Peyer's patch (tissue), 4 donors: Measurements from ENCODE around the gene RERE. TPM values are rescaled to one million over a fixed set of nuclear protein-coding genes. Genes with fewer than 3 reads are reported as not detected.
"Not testable (repeated sequence)": the region's sequence is repeated elsewhere in the genome, so short reads cannot be mapped to it uniquely, and the experiment has no call there.

Source experiments
- DNase-seq, 3 donors: peaks; one replicate each; pipeline ENCODE4 v3.0.0-alpha.2; 2017 to 2019
- H3K27ac ChIP-seq, 4 donors: fragments of 200-600 bp; sonication (generic); one replicate each; pipeline ENCODE4 v1.5.1; 2016 to 2019
- H3K27me3 ChIP-seq, 2 donors: fragments of 200-600 bp; sonication (generic); one replicate each; pipeline ENCODE4 v1.5.1; 2019
- H3K36me3 ChIP-seq, 3 donors: fragments of 200-600 bp; sonication (generic); one replicate each; pipeline ENCODE4 v1.5.1; 2016 to 2019
- H3K4me1 ChIP-seq, 4 donors: fragments of 200-600 bp; sonication (generic); one replicate each; pipeline ENCODE4 v1.5.1; 2016 to 2019
- H3K4me3 ChIP-seq, 4 donors: fragments of 200-600 bp; sonication (generic); 1 replicate in 3 of 4; 2 replicates in 1 of 4; pipeline ENCODE4 v1.5.1; 2016 to 2019; ENCODE audit warnings: mild to moderate bottlenecking in 1 of 4
- H3K9me3 ChIP-seq, 4 donors: fragments of 200-600 bp; sonication (generic); one replicate each; pipeline ENCODE4 v1.5.1; 2016 to 2019; ENCODE audit warnings: mild to moderate bottlenecking in 1 of 4
- POLR2A ChIP-seq, 2 donors: fragments of 450-650 bp; IDR thresholded peaks; one replicate each; pipeline ENCODE4 v1.5.1; 2017; ENCODE audit warnings: antibody characterized with exemption in 2 of 2, mild to moderate bottlenecking in 2 of 2, moderate library complexity in 2 of 2
- total RNA-seq, 4 donors: library from RNA; depleted of rRNA; stranded (reverse); fragments of >200 nt; gene quantifications; one replicate each; pipeline ENCODE4 v1.1.0, GENCODE V29; 2016
- TF ChIP-seq, protein P1 (sequence below), 6 experiments: fragments of 450-650 bp in 4 of 6; fragments of 200-600 bp in 2 of 6; sonication (generic) in 1 of 6; IDR thresholded peaks; one replicate each; pipeline ENCODE4 v1.5.1; 2017 to 2019; ENCODE audit warnings: antibody characterized with exemption in 6 of 6, mild to moderate bottlenecking in 3 of 6, moderate library complexity in 1 of 6

RERE gene
- total RNA-seq, 4 donors from 2014 or later: 98.5 to 528 (median 110) TPM

- peaks cover 0 to under 1% (median 0%) of the 10 kb centered on the region in 4 donors for H3K4me1 ChIP-seq
- peaks cover 0 to 3% (median 0%) of the 10 kb centered on the region in 4 donors for H3K9me3 ChIP-seq
- H3K36me3 ChIP-seq: no peaks in the 10 kb centered on the region
- no peaks in the 10 kb centered on the region for H3K27me3 ChIP-seq
- TF ChIP-seq POLR2A (IDR thresholded peaks at IDR 0.05): no peak
- TF ChIP-seq, protein P1, sequence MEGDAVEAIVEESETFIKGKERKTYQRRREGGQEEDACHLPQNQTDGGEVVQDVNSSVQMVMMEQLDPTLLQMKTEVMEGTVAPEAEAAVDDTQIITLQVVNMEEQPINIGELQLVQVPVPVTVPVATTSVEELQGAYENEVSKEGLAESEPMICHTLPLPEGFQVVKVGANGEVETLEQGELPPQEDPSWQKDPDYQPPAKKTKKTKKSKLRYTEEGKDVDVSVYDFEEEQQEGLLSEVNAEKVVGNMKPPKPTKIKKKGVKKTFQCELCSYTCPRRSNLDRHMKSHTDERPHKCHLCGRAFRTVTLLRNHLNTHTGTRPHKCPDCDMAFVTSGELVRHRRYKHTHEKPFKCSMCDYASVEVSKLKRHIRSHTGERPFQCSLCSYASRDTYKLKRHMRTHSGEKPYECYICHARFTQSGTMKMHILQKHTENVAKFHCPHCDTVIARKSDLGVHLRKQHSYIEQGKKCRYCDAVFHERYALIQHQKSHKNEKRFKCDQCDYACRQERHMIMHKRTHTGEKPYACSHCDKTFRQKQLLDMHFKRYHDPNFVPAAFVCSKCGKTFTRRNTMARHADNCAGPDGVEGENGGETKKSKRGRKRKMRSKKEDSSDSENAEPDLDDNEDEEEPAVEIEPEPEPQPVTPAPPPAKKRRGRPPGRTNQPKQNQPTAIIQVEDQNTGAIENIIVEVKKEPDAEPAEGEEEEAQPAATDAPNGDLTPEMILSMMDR (IDR thresholded peaks at IDR 0.05): no peak
- H3K4me3 ChIP-seq: no peak overlapping the region
- DNase-seq: no peak
- no peak overlapping the region for H3K27ac ChIP-seq
Observed at GRCh38 chr1:8736927-8737326, 80.5 kb downstream of the RERE start.

- TF ChIP-seq POLR2A (IDR thresholded peaks at IDR 0.05): no peak
- TF ChIP-seq, protein P1 (IDR thresholded peaks at IDR 0.05): no peak
- DNase-seq: no peak
Observed at GRCh38 chr1:8733484-8733883, 84.0 kb downstream of the RERE start.

DNA sequence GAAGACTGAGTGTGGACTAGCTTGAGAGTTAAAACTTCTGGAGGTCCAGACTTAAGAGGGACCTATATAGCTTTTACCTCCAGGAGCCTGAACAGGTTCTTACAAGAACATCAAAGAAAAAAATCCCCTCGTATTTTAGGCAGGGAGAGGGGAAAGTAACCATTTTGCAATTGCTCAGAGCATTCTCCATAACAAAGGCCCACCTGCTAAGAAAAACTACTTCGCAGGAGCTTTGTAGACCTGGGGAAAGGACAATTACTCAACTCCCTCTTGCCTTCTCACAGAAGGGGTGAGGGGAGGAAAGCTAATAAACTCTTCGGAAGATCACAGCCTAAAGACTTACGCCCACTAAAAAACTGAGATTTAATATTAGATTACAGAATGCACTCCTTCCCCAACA lies 86.3 kb downstream of the RERE start:
- H3K27ac ChIP-seq: no peak overlapping the region
- no peaks in the 10 kb centered on the region for H3K9me3 ChIP-seq
- no peak overlapping the region for H3K4me3 ChIP-seq
- peaks cover 0 to 8% (median 0%) of the 10 kb centered on the region in 4 donors for H3K4me1 ChIP-seq
- TF ChIP-seq, protein P1 (IDR thresholded peaks at IDR 0.05): no peak
- no peak for TF ChIP-seq POLR2A (IDR thresholded peaks at IDR 0.05)
- no peaks in the 10 kb centered on the region for H3K27me3 ChIP-seq
- no peaks in the 10 kb centered on the region for H3K36me3 ChIP-seq
- no peak for DNase-seq

More at GRCh38 chr1:8733484-8733883, 84.0 kb downstream of the RERE start:
- H3K27ac ChIP-seq: no peak overlapping the region
- no peaks in the 10 kb centered on the region for H3K9me3 ChIP-seq
- H3K4me3 ChIP-seq: no peak overlapping the region
- H3K27me3 ChIP-seq: no peaks in the 10 kb centered on the region
- H3K4me1 ChIP-seq: peaks cover 0 to under 1% (median 0%) of the 10 kb centered on the region in 4 donors
- H3K36me3 ChIP-seq: no peaks in the 10 kb centered on the region

GRCh38 chr1:8728464-8728863 lies 89.0 kb downstream of the RERE start:
- H3K36me3 ChIP-seq: no peaks in the 10 kb centered on the region
- peaks cover 0 to 8% (median 0%) of the 10 kb centered on the region in 4 donors for H3K4me1 ChIP-seq
- H3K27me3 ChIP-seq: no peaks in the 10 kb centered on the region
- H3K9me3 ChIP-seq: no peaks in the 10 kb centered on the region
- H3K27ac ChIP-seq: no peak overlapping the region
- no peak overlapping the region for H3K4me3 ChIP-seq
- no peak for DNase-seq
- TF ChIP-seq, protein P1 (IDR thresholded peaks at IDR 0.05): no peak
- TF ChIP-seq POLR2A (IDR thresholded peaks at IDR 0.05): no peak

DNA sequence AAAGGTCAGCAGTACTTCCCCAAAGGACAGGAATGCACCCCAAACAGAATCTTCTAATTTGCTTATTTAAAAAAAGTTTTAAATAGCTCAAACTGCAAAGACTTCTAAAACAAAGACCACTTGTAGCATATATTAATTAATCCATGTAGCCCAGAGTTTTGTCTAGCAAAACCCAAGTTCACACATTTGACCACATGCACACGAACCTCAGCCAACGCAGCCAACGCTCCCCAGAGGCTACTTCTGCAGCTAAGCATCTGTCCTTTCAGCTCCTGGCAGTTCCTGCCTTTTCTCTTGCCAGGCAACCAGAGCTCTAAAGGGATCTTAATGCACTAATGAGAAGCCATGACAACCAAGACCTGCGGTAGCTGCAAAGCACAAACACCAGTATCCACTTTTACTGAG lies 89.6 kb downstream of the RERE start:
- no peak for TF ChIP-seq POLR2A (IDR thresholded peaks at IDR 0.05)
- TF ChIP-seq, protein P1 (IDR thresholded peaks at IDR 0.05): no peak
- no peaks in the 10 kb centered on the region for H3K9me3 ChIP-seq
- no peaks in the 10 kb centered on the region for H3K27me3 ChIP-seq
- no peaks in the 10 kb centered on the region for H3K36me3 ChIP-seq
- no peak overlapping the region for H3K27ac ChIP-seq
- H3K4me3 ChIP-seq: no peak overlapping the region
- peaks cover 0 to 8% (median 0%) of the 10 kb centered on the region in 4 donors for H3K4me1 ChIP-seq
- no peak for DNase-seq

DNA sequence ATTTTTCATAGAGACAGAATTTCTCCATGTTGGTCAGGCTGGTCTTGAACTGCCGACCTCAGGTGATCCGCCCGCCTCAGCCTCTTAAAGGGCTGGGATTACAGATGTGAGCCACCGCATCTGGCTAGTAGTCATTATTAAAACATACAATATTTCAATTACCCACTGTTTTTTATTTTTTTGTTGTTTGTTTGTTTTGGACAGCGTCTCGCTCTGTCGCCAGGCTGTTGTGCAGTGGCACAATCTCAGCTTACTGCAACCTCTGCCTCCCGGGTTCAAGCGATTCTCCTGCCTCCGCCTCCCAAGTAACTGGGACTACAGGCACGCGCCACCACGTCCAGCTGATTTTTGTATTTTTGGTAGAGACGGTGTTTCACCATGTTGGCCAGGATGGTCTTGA lies 90.1 kb downstream of the RERE start:
- not testable (repeated sequence) for H3K27me3 ChIP-seq, H3K4me1 ChIP-seq, H3K9me3 ChIP-seq, DNase-seq, H3K36me3 ChIP-seq, H3K4me3 ChIP-seq, H3K27ac ChIP-seq

- not testable (repeated sequence) for H3K27ac ChIP-seq, H3K9me3 ChIP-seq, DNase-seq, H3K27me3 ChIP-seq, H3K36me3 ChIP-seq, H3K4me1 ChIP-seq, H3K4me3 ChIP-seq
Observed at GRCh38 chr1:8726801-8727186, 90.6 kb downstream of the RERE start.
